B cell (primary cell): Measurements from ENCODE around the gene CAPN3. TPM values are rescaled to one million over a fixed set of nuclear protein-coding genes. Genes with fewer than 3 reads are reported as not detected.

Source experiments
- ATAC-seq: fragments of 200-7000 bp; cut with Tn5 transposase; one replicate; pipeline ENCODE4 v1.10.0; 2021; ENCODE audit warnings: low read depth, mild to moderate bottlenecking, moderate number of reproducible peaks, moderate library complexity
- CTCF ChIA-PET: fragments of 350-600 bp; sonication (Branson Sonifier 250); formaldehyde crosslinking; loops from one replicate; lab custom pipeline; 2021; ENCODE audit warnings: antibody characterized with exemption, inconsistent platforms; lab: Charles Lee
- POLR2A ChIA-PET: fragments of 350-600 bp; sonication (Branson Sonifier 250); formaldehyde crosslinking; loops from one replicate; lab custom pipeline; 2021; ENCODE audit warnings: antibody characterized with exemption; lab: Charles Lee
- DNase-seq: peaks from one replicate; pipeline ENCODE4 v3.0.0; 2013
- H2AFZ ChIP-seq: 2 replicates; pipeline ENCODE4 v1.6.1; 2012; ENCODE audit warnings: mild to moderate bottlenecking, low read depth, low read length; ENCODE audit not compliant: insufficient read depth, poor library complexity, severe bottlenecking
- H3K27ac ChIP-seq, 2 donors: 1 replicate in 1 of 2; 2 replicates in 1 of 2; pipeline ENCODE4 v1.5.1; 2012 to 2013; ENCODE audit warnings: low read length in 2 of 2, mild to moderate bottlenecking in 2 of 2, moderate library complexity in 1 of 2
- H3K27me3 ChIP-seq, 4 experiments: fragments of 200-600 bp in 1 of 4; sonication (generic) in 1 of 4; replicated peaks in 1 of 4; 1 replicate in 2 of 4; 2 replicates in 2 of 4; pipeline versions ENCODE4 v1.6.1 to v1.7.0; 2013 to 2016; ENCODE audit warnings: low read length in 3 of 4, mild to moderate bottlenecking in 2 of 4, mixed read lengths in 1 of 4, moderate library complexity in 1 of 4; ENCODE audit not compliant: insufficient read depth in 4 of 4, control insufficient read depth in 3 of 4; ENCODE audit errors: control extremely low read depth in 1 of 4
- H3K36me3 ChIP-seq, 2 experiments: replicated peaks in 1 of 2; 1 replicate in 1 of 2; 2 replicates in 1 of 2; pipeline versions ENCODE4 v1.6.1 to v1.7.1; 2013; ENCODE audit warnings: low read length in 1 of 2; ENCODE audit not compliant: insufficient read depth in 2 of 2, control insufficient read depth in 1 of 2; ENCODE audit errors: control extremely low read depth in 1 of 2, extremely low read depth in 1 of 2
- H3K4me1 ChIP-seq, 2 donors: fragments of 200-600 bp in 1 of 2; sonication (generic) in 1 of 2; 1 replicate in 1 of 2; 2 replicates in 1 of 2; pipeline versions ENCODE4 v1.5.1 to v1.6.1; 2013 to 2017; ENCODE audit warnings: low read length in 2 of 2; ENCODE audit not compliant: control insufficient read depth in 2 of 2, insufficient read depth in 2 of 2
- H3K4me2 ChIP-seq: replicated peaks from 2 replicates; pipeline ENCODE3; 2012; ENCODE audit warnings: mild to moderate bottlenecking, low read depth, low read length; ENCODE audit not compliant: poor library complexity, severe bottlenecking
- H3K4me3 ChIP-seq, 5 experiments: fragments of 200-600 bp in 1 of 5; sonication (generic) in 1 of 5; 1 replicate in 3 of 5; 2 replicates in 2 of 5; pipeline versions ENCODE4 v1.5.1 to v1.7.0; 2011 to 2016; ENCODE audit warnings: low read length in 4 of 5, mild to moderate bottlenecking in 4 of 5, low read depth in 2 of 5, control low read depth in 1 of 5, moderate library complexity in 1 of 5; ENCODE audit not compliant: insufficient read depth in 1 of 5; ENCODE audit errors: control extremely low read depth in 1 of 5, extremely low read depth in 1 of 5
- H3K79me2 ChIP-seq: fragments of 200-600 bp; sonication (generic); one replicate; pipeline ENCODE4 v1.6.0; 2016; ENCODE audit warnings: low read length; ENCODE audit not compliant: control insufficient read depth, insufficient read depth
- H3K9ac ChIP-seq: fragments of 200-600 bp; sonication (generic); 2 replicates; pipeline ENCODE4 v1.6.1; 2017; ENCODE audit warnings: mild to moderate bottlenecking, low read length, moderate library complexity
- H3K9me3 ChIP-seq, 3 donors: one replicate each; pipeline versions ENCODE4 v1.6.1 to v1.7.1; 2013; ENCODE audit warnings: low read length in 2 of 3; ENCODE audit not compliant: control insufficient read depth in 2 of 3, insufficient read depth in 1 of 3; ENCODE audit errors: control extremely low read depth in 1 of 3
- H4K20me1 ChIP-seq: 2 replicates; pipeline ENCODE4 v1.6.0; 2012; ENCODE audit warnings: mild to moderate bottlenecking, low read length; ENCODE audit not compliant: insufficient read depth, control insufficient read depth, poor library complexity, severe bottlenecking
- H3K27ac Mint-ChIP-seq: one replicate; pipeline ENCODE4 v1.8.0; 2021; ENCODE audit warnings: mixed read lengths
- H3K27me3 Mint-ChIP-seq: one replicate; pipeline ENCODE4 v1.8.0; 2021; ENCODE audit warnings: mixed read lengths
- H3K4me1 Mint-ChIP-seq: one replicate; pipeline ENCODE4 v1.8.0; 2021; ENCODE audit warnings: mixed read lengths
- H3K4me3 Mint-ChIP-seq: one replicate; pipeline ENCODE4 v1.8.0; 2021; ENCODE audit warnings: mixed read lengths
- H3K9me3 Mint-ChIP-seq: one replicate; pipeline ENCODE4 v1.8.0; 2022; ENCODE audit warnings: mixed read lengths; ENCODE audit not compliant: insufficient read depth
- EZH2 ChIP-seq: IDR thresholded peaks from 2 replicates; pipeline ENCODE4 v1.6.1; 2012; ENCODE audit warnings: borderline replicate concordance, low read depth, mild to moderate bottlenecking, moderate library complexity, low read length; ENCODE audit not compliant: insufficient read depth, poor library complexity, severe bottlenecking
- WGBS: methylation state at CpG from one replicate; pipeline ENCODE4 v1.1.5; 2013; ENCODE audit warnings: missing lambda C conversion rate; ENCODE audit not compliant: insufficient coverage; 5-methylcytosine and 5-hydroxymethylcytosine counted together
- intact Hi-C: fragments of 100-400 bp; cut with micrococcal nuclease; formaldehyde crosslinking; loops from one replicate; pipeline ENCODE4 v1.10.0; 2022
- polyA plus RNA-seq: library from polyadenylated mRNA; depleted of rRNA; stranded (reverse); fragments of >200 nt; gene quantifications from 2 replicates; pipeline ENCODE4 v1.2.3, GENCODE V29; 2012
- total RNA-seq, 2 donors: library from RNA; stranded (reverse); fragments of 120-200 nt in 1 of 2; gene quantifications; 1 replicate in 1 of 2; 2 replicates in 1 of 2; pipeline versions ENCODE4 v1.2.3 to v1.2.4, GENCODE V29; 2013 to 2022
- TF ChIP-seq, protein P1 (sequence below): fragments of 200-600 bp; IDR thresholded peaks from one replicate; pipeline ENCODE4 v1.8.0; 2022; ENCODE audit warnings: antibody characterized with exemption, mild to moderate bottlenecking

Gene CAPN3
- total and polyA plus RNA-seq, 2 donors (not counting 1 experiment from before 2014, with no cell fraction given), result 41.7 to 143 TPM

- no peaks in the 10 kb centered on the region for H3K4me1 Mint-ChIP-seq
- Histone ChIP-seq H3K27ac (no peak overlapping the region), H3K36me3 (peaks cover 4 to 65% of the 10 kb centered on the region in 2 experiments), H2AFZ (no peak overlapping the region), H3K27me3 (no peaks in the 10 kb centered on the region), H3K4me2 (no peak overlapping the region), H4K20me1 (no peaks in the 10 kb centered on the region), H3K79me2 (no peaks in the 10 kb centered on the region), H3K9ac (no peak overlapping the region), H3K4me3 (no peak overlapping the region), H3K4me1 (no peaks in the 10 kb centered on the region), H3K9me3 (no peaks in the 10 kb centered on the region)
- ATAC-seq, result no peak
- H3K27me3 Mint-ChIP-seq, result no peaks in the 10 kb centered on the region
- CTCF ChIA-PET, result no interaction called here
- no peaks in the 10 kb centered on the region for H3K9me3 Mint-ChIP-seq
- TF ChIP-seq, protein P1, sequence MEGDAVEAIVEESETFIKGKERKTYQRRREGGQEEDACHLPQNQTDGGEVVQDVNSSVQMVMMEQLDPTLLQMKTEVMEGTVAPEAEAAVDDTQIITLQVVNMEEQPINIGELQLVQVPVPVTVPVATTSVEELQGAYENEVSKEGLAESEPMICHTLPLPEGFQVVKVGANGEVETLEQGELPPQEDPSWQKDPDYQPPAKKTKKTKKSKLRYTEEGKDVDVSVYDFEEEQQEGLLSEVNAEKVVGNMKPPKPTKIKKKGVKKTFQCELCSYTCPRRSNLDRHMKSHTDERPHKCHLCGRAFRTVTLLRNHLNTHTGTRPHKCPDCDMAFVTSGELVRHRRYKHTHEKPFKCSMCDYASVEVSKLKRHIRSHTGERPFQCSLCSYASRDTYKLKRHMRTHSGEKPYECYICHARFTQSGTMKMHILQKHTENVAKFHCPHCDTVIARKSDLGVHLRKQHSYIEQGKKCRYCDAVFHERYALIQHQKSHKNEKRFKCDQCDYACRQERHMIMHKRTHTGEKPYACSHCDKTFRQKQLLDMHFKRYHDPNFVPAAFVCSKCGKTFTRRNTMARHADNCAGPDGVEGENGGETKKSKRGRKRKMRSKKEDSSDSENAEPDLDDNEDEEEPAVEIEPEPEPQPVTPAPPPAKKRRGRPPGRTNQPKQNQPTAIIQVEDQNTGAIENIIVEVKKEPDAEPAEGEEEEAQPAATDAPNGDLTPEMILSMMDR, result no peak
- TF ChIP-seq EZH2, result no peak
- DNase-seq, result no peak
- WGBS, result 100% methylated on average over 1 of the region's 2 CpGs
- POLR2A ChIA-PET, result no interaction called here
- no peak overlapping the region for H3K4me3 Mint-ChIP-seq
- H3K27ac Mint-ChIP-seq, result no peak overlapping the region
- intact Hi-C loops, result no loop called here
Measured at GRCh38 chr15:42354824-42355223, 4.5 kb upstream of the CAPN3 start.

DNA sequence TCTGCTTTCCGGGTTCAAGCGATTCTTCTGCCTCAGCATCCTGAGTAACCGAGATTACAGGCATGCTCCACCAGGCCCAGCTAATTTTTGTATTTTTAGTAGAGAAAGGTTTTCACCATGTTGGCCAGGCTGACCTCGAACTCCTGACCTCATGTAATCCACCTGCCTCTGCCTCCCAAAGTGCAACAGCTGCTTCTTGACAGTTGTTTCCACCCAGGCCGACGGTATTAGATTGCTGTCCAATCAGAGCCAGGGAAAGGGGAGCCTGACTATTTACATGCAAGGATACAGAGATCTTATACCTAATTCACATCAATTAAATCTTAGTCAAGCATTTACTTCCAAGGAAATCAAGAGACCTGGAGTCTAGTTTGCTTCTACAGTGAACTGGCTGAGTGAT, 4.0 kb upstream of the CAPN3 start:
- DNase-seq, result no peak
- H3K4me2 ChIP-seq, result no peak overlapping the region
- H3K9me3 Mint-ChIP-seq, result no peaks in the 10 kb centered on the region
- H3K4me3 ChIP-seq, result no peak overlapping the region
- no peaks in the 10 kb centered on the region for H3K79me2 ChIP-seq
- no peak for ATAC-seq
- H3K27me3 Mint-ChIP-seq, result no peaks in the 10 kb centered on the region
- 91% methylated on average over 3 of the region's 6 CpGs for WGBS
- no peaks in the 10 kb centered on the region for H3K4me1 ChIP-seq
- H3K4me1 Mint-ChIP-seq, result no peaks in the 10 kb centered on the region
- H3K27ac Mint-ChIP-seq, result no peak overlapping the region
- no peak overlapping the region for H3K4me3 Mint-ChIP-seq
- ChIA-PET CTCF (no interaction called here), POLR2A (no interaction called here)
- no peaks in the 10 kb centered on the region for H4K20me1 ChIP-seq
- H3K27ac ChIP-seq, result no peak overlapping the region
- TF ChIP-seq, protein P1, result no peak
- no peak for TF ChIP-seq EZH2
- H2AFZ ChIP-seq, result no peak overlapping the region
- no peaks in the 10 kb centered on the region for H3K9me3 ChIP-seq
- H3K36me3 ChIP-seq, result peaks cover 4 to 67% of the 10 kb centered on the region in 2 experiments
- intact Hi-C loops, result no loop called here
- H3K9ac ChIP-seq, result no peak overlapping the region
- H3K27me3 ChIP-seq, result no peaks in the 10 kb centered on the region
